NCI-H345 treated with DMSO at 0.1 percent for 48 hours (cell line): ENCODE measurements around the gene APOB.

Source experiments
- DNase-seq: peaks from one replicate; lab custom pipeline; 2025; ENCODE audit not compliant: unreplicated experiment; lab: John Stamatoyannopoulos, UW

The APOB gene

DNA sequence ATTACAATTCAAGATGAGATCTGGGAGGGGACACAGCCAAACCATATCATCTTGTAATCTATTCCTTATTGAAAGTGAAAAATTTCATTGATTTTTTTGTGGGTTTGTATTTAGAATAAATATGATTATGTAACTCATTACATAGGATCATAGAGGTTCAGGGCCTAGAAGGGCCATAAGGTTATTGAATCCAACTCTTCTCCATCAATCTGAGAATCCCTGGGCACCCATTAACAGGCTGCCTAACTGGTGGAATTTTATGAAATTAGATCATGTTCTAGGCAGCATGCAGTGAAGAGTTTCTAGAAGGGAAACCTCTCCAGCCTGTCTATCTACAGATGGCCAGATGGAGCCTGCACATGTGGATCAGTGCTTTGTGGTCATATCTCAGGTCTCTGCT lies 6.3 kb upstream of the APOB start:
- no peak for DNase-seq

- DNase-seq: peak; percentile 76
Measured at GRCh38 chr2:21047141-21048009, 3.5 kb upstream of the APOB start.

- DNase-seq: no peak
Measured at GRCh38 chr2:21046506-21046905, 2.6 kb upstream of the APOB start.

DNA sequence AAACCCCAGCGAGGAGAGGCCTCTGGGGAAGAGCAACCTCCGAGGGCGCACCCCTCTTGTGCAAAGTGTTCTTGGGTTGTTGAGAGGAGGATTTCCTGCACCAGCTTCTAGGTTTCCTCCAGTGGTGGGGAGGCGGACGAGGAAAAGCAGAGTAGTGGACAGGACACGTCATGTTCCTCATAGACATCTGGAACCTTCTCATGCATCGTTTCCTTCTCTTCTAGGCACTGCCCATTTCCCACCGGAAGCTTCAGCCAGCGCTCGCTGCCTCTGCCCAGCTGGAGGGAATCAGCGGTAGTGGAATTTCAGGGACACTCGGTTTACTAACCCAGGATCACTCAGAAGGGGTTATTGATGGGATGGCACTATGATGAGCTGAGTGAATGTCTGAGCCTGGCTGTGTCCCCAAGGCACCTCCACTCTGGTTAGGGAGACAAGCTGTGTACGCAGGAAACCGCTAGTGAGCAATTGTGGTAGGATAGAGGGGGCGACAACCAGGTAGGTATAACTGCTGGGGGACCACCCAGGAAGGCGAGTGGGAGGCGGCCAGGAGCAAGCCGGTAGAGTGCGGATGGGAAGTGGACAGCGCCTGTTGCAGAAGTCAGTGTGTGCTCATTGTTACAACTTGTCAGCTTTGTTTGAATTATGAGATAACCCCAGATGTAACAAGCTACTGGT lies 960 bp upstream of the APOB start:
- no peak for DNase-seq

GRCh38 chr2:21042958-21043743 lies 722 bp downstream of the APOB start:
- DNase-seq: peak; percentile 34

GRCh38 chr2:21042708-21042957 lies 1.2 kb downstream of the APOB start:
- no peak for DNase-seq

GRCh38 chr2:21041943-21042707 lies 1.7 kb downstream of the APOB start:
- no peak for DNase-seq

DNA sequence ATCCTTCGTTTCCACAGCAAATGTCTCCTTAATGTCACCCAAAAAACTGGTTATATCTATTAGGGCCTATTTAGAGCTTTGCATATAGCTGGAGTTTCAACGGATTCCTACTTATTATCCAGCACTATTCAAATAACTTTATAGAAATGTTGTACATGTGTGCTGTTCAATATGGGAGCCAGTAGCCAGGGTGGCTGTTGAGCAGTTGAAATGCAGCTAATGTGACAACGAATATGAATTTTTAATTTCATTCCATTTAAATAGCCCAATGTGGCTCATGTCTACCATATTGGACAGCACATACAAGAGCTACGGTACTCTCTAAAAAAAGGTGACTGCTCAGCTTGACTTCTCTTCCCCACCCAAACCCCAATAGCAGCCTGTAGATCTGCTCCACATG lies 2.4 kb downstream of the APOB start:
- DNase-seq: no peak

DNA sequence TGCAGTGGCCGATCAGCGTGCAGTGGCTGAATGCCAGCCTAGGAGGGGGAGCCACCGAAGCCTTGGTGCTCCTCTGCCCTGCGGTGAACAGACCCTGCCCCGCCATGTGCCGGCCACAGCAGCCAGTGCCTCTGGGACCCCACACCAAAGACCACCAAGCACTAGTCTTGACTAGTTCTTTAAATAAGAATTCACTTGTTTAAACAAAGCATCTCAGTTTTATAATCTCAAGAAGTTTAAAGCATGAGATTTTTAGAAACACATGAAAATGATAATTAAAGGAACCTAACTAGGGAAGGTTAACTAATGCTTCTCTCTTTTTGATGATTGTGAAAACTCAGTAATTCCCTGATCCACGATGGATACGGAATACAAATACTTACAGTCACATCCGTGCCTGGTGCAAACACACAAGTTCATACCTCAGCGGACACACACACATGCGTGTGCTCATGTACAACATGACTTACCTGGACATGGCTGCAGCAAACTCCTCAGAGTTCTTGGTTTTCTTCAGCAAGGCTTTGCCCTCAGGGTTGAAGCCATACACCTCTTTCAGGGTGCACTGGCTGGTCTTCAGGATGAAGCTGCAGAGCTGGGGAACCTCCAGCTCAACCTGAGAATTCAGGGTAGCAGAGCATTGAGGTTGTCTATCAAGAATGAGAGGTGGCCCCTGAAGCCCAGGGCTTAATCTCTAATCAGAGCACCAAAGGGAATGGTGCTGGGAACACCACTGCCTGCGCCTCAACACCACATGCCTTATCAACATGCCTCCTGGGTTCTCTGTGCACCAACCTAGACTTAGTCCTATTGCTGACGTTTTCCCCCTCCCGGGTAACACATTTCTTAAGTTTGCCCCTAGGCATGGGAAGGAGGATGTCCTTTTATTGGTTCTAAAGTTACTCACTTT lies 3.1 kb downstream of the APOB start:
- DNase-seq: no peak

DNA sequence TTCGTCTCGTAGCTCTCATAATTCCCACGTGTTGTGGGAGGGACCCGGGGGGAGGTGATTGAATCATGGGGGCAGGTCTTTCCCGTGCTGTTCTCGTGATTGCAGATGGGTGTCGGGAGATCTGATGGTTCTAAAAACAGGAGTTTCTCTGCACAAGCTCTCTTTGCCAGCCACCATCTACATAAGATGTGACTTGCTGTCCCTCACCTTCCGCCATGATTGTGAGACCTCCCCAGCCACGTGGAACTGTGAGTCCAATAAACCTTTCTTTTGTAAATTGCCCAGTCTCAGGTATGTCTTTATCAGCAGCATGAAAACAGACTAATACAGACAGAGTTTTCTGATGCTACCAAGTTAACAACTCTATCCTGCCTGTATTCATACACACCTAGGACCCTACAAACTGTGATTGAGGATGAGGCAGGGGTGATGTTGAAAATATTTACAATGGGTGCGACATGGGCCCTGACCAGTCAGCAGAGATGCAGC lies 3.9 kb downstream of the APOB start:
- no peak for DNase-seq

- DNase-seq: no peak
Measured at GRCh38 chr2:21039080-21039556, 4.8 kb downstream of the APOB start.

GRCh38 chr2:21038403-21039073 lies 5.3 kb downstream of the APOB start:
- peak; percentile 48 for DNase-seq

DNA sequence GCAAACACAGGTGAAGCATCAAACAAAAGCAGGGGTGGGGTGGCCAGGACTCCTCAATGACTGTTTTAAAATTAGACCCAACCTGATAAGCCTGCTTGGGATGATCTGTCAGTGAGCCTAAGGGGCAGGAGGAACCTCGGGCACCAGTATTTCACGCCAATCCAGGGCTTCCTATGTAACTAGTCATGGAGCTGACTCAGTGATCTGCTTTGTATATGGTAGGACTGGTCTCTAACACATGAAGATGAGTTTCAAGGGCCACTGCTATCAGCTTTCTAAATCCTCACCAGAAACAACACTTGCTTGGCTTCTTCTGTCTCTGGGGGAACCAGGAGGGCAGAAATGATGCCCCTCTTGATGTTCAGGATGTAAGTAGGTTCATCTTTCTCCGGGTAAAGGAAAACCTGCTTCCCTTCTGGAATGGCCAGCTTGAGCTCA lies 6.2 kb downstream of the APOB start:
- no peak for DNase-seq

- no peak for DNase-seq
Measured at GRCh38 chr2:21036708-21037670, 6.9 kb downstream of the APOB start.

DNA sequence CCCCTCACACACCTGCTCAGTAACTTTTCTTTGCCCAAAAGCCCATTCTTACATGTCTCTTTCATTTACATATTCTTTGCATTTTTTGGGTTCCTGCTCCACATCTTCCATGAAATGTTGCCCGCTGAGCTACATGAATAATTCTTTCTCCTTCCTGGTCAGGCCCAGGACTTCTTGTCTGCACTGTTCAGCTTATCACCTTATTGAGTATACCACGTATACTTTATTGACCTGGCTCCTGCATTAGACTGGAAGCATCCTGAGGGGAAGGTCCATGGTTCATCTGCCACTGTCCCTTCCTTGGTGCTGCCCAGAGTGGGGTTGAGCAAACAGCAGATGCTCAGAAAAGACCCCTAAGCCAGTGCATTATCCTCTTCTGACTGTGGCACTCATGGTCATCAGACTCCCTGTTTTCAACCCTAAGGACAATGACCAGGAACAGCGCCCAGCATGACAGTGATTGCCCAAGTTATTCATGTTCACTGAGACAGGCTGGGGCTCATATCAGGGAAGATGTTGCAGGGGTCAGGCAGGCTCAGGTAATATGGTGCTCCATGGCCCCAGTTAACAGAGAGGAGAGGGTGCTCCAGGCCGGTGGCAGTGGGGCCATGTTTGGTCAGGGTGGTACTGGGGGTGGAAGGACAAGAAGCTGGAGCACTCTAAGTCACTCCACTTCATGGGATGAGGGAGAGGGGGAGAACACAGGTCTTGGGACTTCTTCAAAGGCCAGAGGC lies 7.7 kb downstream of the APOB start:
- DNase-seq: no peak

- DNase-seq: no peak
Measured at GRCh38 chr2:21035282-21035973, 8.4 kb downstream of the APOB start.

DNA sequence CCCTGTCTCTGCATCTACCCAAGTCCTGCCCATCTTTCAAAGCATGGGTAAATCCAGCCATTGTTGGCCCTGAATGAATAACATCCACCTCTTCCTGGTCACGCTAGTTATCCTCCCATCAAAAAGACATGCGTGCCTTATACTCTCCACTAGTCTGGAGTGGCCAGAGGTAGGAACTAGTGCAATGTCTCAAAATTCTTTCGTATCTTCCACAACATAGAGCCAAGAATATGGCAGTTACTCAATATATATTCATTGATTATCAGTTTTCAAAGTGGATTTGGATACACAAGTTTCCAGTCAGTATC lies 8.9 kb downstream of the APOB start:
- no peak for DNase-seq
